B cell (primary cell): ENCODE data around the gene PABPC1L2B. TPM values are rescaled to one million over a fixed set of nuclear protein-coding genes. Genes with fewer than 3 reads are reported as not detected.
"Not testable (repeated sequence)": the region's sequence is repeated elsewhere in the genome, so short reads cannot be mapped to it uniquely, and the experiment has no call there.

ENCODE experiments used
- ATAC-seq: fragments of 200-7000 bp; cut with Tn5 transposase; one replicate; pipeline ENCODE4 v1.10.0; 2021; ENCODE audit warnings: low read depth, mild to moderate bottlenecking, moderate number of reproducible peaks, moderate library complexity
- CTCF ChIA-PET: fragments of 350-600 bp; sonication (Branson Sonifier 250); formaldehyde crosslinking; loops from one replicate; lab custom pipeline; 2021; ENCODE audit warnings: antibody characterized with exemption, inconsistent platforms; lab: Charles Lee
- POLR2A ChIA-PET: fragments of 350-600 bp; sonication (Branson Sonifier 250); formaldehyde crosslinking; loops from one replicate; lab custom pipeline; 2021; ENCODE audit warnings: antibody characterized with exemption; lab: Charles Lee
- DNase-seq: peaks from one replicate; pipeline ENCODE4 v3.0.0; 2013
- H2AFZ ChIP-seq: 2 replicates; pipeline ENCODE4 v1.6.1; 2012; ENCODE audit warnings: mild to moderate bottlenecking, low read depth, low read length; ENCODE audit not compliant: insufficient read depth, poor library complexity, severe bottlenecking
- H3K27ac ChIP-seq, 2 donors: 1 replicate in 1 of 2; 2 replicates in 1 of 2; pipeline ENCODE4 v1.5.1; 2012 to 2013; ENCODE audit warnings: low read length in 2 of 2, mild to moderate bottlenecking in 2 of 2, moderate library complexity in 1 of 2
- H3K27me3 ChIP-seq, 4 experiments: fragments of 200-600 bp in 1 of 4; sonication (generic) in 1 of 4; replicated peaks in 1 of 4; 1 replicate in 2 of 4; 2 replicates in 2 of 4; pipeline versions ENCODE4 v1.6.1 to v1.7.0; 2013 to 2016; ENCODE audit warnings: low read length in 3 of 4, mild to moderate bottlenecking in 2 of 4, mixed read lengths in 1 of 4, moderate library complexity in 1 of 4; ENCODE audit not compliant: insufficient read depth in 4 of 4, control insufficient read depth in 3 of 4; ENCODE audit errors: control extremely low read depth in 1 of 4
- H3K36me3 ChIP-seq, 2 experiments: replicated peaks in 1 of 2; 1 replicate in 1 of 2; 2 replicates in 1 of 2; pipeline versions ENCODE4 v1.6.1 to v1.7.1; 2013; ENCODE audit warnings: low read length in 1 of 2; ENCODE audit not compliant: insufficient read depth in 2 of 2, control insufficient read depth in 1 of 2; ENCODE audit errors: control extremely low read depth in 1 of 2, extremely low read depth in 1 of 2
- H3K4me1 ChIP-seq, 2 donors: fragments of 200-600 bp in 1 of 2; sonication (generic) in 1 of 2; 1 replicate in 1 of 2; 2 replicates in 1 of 2; pipeline versions ENCODE4 v1.5.1 to v1.6.1; 2013 to 2017; ENCODE audit warnings: low read length in 2 of 2; ENCODE audit not compliant: control insufficient read depth in 2 of 2, insufficient read depth in 2 of 2
- H3K4me2 ChIP-seq: replicated peaks from 2 replicates; pipeline ENCODE3; 2012; ENCODE audit warnings: mild to moderate bottlenecking, low read depth, low read length; ENCODE audit not compliant: poor library complexity, severe bottlenecking
- H3K4me3 ChIP-seq, 5 experiments: fragments of 200-600 bp in 1 of 5; sonication (generic) in 1 of 5; 1 replicate in 3 of 5; 2 replicates in 2 of 5; pipeline versions ENCODE4 v1.5.1 to v1.7.0; 2011 to 2016; ENCODE audit warnings: low read length in 4 of 5, mild to moderate bottlenecking in 4 of 5, low read depth in 2 of 5, control low read depth in 1 of 5, moderate library complexity in 1 of 5; ENCODE audit not compliant: insufficient read depth in 1 of 5; ENCODE audit errors: control extremely low read depth in 1 of 5, extremely low read depth in 1 of 5
- H3K79me2 ChIP-seq: fragments of 200-600 bp; sonication (generic); one replicate; pipeline ENCODE4 v1.6.0; 2016; ENCODE audit warnings: low read length; ENCODE audit not compliant: control insufficient read depth, insufficient read depth
- H3K9ac ChIP-seq: fragments of 200-600 bp; sonication (generic); 2 replicates; pipeline ENCODE4 v1.6.1; 2017; ENCODE audit warnings: mild to moderate bottlenecking, low read length, moderate library complexity
- H3K9me3 ChIP-seq, 3 donors: one replicate each; pipeline versions ENCODE4 v1.6.1 to v1.7.1; 2013; ENCODE audit warnings: low read length in 2 of 3; ENCODE audit not compliant: control insufficient read depth in 2 of 3, insufficient read depth in 1 of 3; ENCODE audit errors: control extremely low read depth in 1 of 3
- H4K20me1 ChIP-seq: 2 replicates; pipeline ENCODE4 v1.6.0; 2012; ENCODE audit warnings: mild to moderate bottlenecking, low read length; ENCODE audit not compliant: insufficient read depth, control insufficient read depth, poor library complexity, severe bottlenecking
- H3K27ac Mint-ChIP-seq: one replicate; pipeline ENCODE4 v1.8.0; 2021; ENCODE audit warnings: mixed read lengths
- H3K27me3 Mint-ChIP-seq: one replicate; pipeline ENCODE4 v1.8.0; 2021; ENCODE audit warnings: mixed read lengths
- H3K4me1 Mint-ChIP-seq: one replicate; pipeline ENCODE4 v1.8.0; 2021; ENCODE audit warnings: mixed read lengths
- H3K4me3 Mint-ChIP-seq: one replicate; pipeline ENCODE4 v1.8.0; 2021; ENCODE audit warnings: mixed read lengths
- H3K9me3 Mint-ChIP-seq: one replicate; pipeline ENCODE4 v1.8.0; 2022; ENCODE audit warnings: mixed read lengths; ENCODE audit not compliant: insufficient read depth
- WGBS: methylation state at CpG from one replicate; pipeline ENCODE4 v1.1.5; 2013; ENCODE audit warnings: missing lambda C conversion rate; ENCODE audit not compliant: insufficient coverage; 5-methylcytosine and 5-hydroxymethylcytosine counted together
- intact Hi-C: fragments of 100-400 bp; cut with micrococcal nuclease; formaldehyde crosslinking; loops from one replicate; pipeline ENCODE4 v1.10.0; 2022
- polyA plus RNA-seq: library from polyadenylated mRNA; depleted of rRNA; stranded (reverse); fragments of >200 nt; gene quantifications from 2 replicates; pipeline ENCODE4 v1.2.3, GENCODE V29; 2012
- total RNA-seq, 2 donors: library from RNA; stranded (reverse); fragments of 120-200 nt in 1 of 2; gene quantifications; 1 replicate in 1 of 2; 2 replicates in 1 of 2; pipeline versions ENCODE4 v1.2.3 to v1.2.4, GENCODE V29; 2013 to 2022

The PABPC1L2B gene
- total and polyA plus RNA-seq, 2 donors (not counting 1 experiment from before 2014, with no cell fraction given), result not detected

GRCh38 chrX:72980894-72981469, 21.8 kb upstream of the PABPC1L2B start:
- ATAC-seq, H3K9ac ChIP-seq, H4K20me1 ChIP-seq, H3K27me3 Mint-ChIP-seq, intact Hi-C loops, H3K79me2 ChIP-seq, H3K9me3 Mint-ChIP-seq, H3K4me1 Mint-ChIP-seq, H3K4me1 ChIP-seq, POLR2A ChIA-PET, CTCF ChIA-PET, H3K27ac Mint-ChIP-seq, H3K4me3 Mint-ChIP-seq, H3K27ac ChIP-seq, H2AFZ ChIP-seq, H3K4me3 ChIP-seq, DNase-seq, H3K4me2 ChIP-seq, H3K9me3 ChIP-seq, H3K27me3 ChIP-seq, H3K36me3 ChIP-seq: not testable (repeated sequence)
- WGBS, result 81% methylated on average over 3 of the region's 5 CpGs

- CTCF ChIA-PET, H3K4me3 ChIP-seq, H3K27me3 ChIP-seq, H4K20me1 ChIP-seq, DNase-seq, H3K9ac ChIP-seq, H3K79me2 ChIP-seq, H3K9me3 Mint-ChIP-seq, H3K4me1 ChIP-seq, H3K4me2 ChIP-seq, POLR2A ChIA-PET, H3K4me1 Mint-ChIP-seq, H3K27ac ChIP-seq, ATAC-seq, H3K27me3 Mint-ChIP-seq, H3K4me3 Mint-ChIP-seq, H3K9me3 ChIP-seq, H3K36me3 ChIP-seq, H2AFZ ChIP-seq, H3K27ac Mint-ChIP-seq, intact Hi-C loops: not testable (repeated sequence)
- no CpG with 5 or more reads among the region's 19 CpGs for WGBS
These were observed 1.3 kb downstream of the PABPC1L2B start for GRCh38 chrX:73004032-73004431.
